ENCODE results near the gene LPIN1. TPM values are rescaled to one million over a fixed set of nuclear protein-coding genes. Genes with fewer than 3 reads are reported as not detected.

Gene LPIN1, protein sequence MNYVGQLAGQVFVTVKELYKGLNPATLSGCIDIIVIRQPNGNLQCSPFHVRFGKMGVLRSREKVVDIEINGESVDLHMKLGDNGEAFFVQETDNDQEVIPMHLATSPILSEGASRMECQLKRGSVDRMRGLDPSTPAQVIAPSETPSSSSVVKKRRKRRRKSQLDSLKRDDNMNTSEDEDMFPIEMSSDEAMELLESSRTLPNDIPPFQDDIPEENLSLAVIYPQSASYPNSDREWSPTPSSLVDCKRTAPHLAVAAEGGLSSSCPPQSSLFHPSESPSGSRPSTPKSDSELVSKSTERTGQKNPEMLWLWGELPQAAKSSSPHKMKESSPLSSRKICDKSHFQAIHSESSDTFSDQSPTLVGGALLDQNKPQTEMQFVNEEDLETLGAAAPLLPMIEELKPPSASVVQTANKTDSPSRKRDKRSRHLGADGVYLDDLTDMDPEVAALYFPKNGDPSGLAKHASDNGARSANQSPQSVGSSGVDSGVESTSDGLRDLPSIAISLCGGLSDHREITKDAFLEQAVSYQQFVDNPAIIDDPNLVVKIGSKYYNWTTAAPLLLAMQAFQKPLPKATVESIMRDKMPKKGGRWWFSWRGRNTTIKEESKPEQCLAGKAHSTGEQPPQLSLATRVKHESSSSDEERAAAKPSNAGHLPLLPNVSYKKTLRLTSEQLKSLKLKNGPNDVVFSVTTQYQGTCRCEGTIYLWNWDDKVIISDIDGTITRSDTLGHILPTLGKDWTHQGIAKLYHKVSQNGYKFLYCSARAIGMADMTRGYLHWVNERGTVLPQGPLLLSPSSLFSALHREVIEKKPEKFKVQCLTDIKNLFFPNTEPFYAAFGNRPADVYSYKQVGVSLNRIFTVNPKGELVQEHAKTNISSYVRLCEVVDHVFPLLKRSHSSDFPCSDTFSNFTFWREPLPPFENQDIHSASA
- total RNA-seq = 31.1 and 35.0 TPM in 2 replicates

DNA sequence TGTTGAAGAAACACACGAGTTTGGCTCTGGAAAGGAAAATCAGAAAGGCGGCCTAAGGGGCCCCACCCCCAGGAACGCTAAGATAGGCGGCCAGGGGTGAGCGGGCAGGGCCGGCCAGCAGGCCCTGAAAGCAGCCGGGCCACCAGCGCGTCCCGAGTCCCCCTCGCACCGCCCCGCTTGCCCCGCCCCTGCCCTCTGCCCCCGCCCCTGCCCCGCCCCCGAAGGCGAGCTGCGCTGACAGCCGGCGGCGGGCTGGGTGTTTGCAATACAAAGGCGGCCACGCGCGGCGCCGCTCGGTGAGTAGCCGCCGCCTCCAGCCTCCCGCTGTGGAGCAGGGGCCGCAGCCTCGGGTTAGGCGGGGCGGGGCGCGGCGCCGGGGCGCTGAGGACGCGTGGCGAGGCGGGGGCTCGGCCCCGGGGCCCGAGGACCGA is at the start of gene LPIN1:
Gene LPIN1 (plus strand): TSS at position 257 of the 431 bp plus-strand sequence. CDS start 18,910 bp downstream, outside the sequence.

Other genes with a start within 250 kb of the LPIN1 start
- gene GREB1, start 212.6 kb upstream of the LPIN1 start, total RNA-seq = 0.13 and 1.4 TPM in 2 replicates
- not detected in 2 replicates for gene NTSR2, start 76.4 kb upstream of the LPIN1 start, total RNA-seq